ENCODE results near the gene MRPL22.

GRCh38 chr5:154967421-154968024, 26.6 kb downstream of the MRPL22 start:
- TF ChIP-seq, protein P1, sequence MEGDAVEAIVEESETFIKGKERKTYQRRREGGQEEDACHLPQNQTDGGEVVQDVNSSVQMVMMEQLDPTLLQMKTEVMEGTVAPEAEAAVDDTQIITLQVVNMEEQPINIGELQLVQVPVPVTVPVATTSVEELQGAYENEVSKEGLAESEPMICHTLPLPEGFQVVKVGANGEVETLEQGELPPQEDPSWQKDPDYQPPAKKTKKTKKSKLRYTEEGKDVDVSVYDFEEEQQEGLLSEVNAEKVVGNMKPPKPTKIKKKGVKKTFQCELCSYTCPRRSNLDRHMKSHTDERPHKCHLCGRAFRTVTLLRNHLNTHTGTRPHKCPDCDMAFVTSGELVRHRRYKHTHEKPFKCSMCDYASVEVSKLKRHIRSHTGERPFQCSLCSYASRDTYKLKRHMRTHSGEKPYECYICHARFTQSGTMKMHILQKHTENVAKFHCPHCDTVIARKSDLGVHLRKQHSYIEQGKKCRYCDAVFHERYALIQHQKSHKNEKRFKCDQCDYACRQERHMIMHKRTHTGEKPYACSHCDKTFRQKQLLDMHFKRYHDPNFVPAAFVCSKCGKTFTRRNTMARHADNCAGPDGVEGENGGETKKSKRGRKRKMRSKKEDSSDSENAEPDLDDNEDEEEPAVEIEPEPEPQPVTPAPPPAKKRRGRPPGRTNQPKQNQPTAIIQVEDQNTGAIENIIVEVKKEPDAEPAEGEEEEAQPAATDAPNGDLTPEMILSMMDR (IDR thresholded peaks at IDR 0.05) = peak in 2 of 3 experiments; percentile 18 to 44
- TF ChIP-seq POLR2A (IDR thresholded peaks at IDR 0.05) = no peak
